Measurements from ENCODE around the gene HTT-AS. TPM values are rescaled to one million over a fixed set of nuclear protein-coding genes. Genes with fewer than 3 reads are reported as not detected.

Gene HTT-AS
- total and polyA plus RNA-seq, 10 donors = not detected

DNA sequence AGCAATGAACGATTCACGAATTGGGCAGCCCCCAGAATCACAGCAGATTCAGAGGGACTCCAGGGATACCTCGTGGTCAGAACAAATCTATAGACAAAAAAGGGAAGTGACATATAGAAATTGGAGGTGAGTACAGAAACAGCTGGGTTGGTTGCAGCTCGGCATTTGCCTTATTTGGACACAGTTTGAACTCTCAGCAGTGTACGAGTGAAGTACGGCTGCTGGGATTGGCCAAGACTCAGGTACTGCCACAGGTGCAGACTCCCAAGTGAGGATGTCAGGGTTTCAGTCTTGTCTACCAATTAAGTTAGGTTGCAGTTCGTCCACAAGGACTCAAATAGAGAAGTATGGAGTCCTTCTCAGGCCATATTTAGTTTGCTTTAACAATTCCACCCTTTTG is 28.2 kb downstream of the HTT-AS start:
- 48 to 65% (median 58%) methylated on average over 7 of the region's 7 CpGs for WGBS, 5 donors
- intact Hi-C loops (cut with DNase I; ENCODE audit: low total_unique reads) = no loop called here
- Histone ChIP-seq H3K4me3 (peak overlapping the region in 1 of 8 donors; percentile 28), H3K27ac (peak overlapping the region in 7 of 8 donors; percentile 27 to 86 (median 78)), H3K27me3 (replicated peaks in 1 of 7) (no peaks in the 10 kb centered on the region), H3K36me3 (no peaks in the 10 kb centered on the region), H3K4me1 (peaks cover 26 to 73% (median 52%) of the 10 kb centered on the region in 6 donors), H3K9me3 (no peaks in the 10 kb centered on the region)
- DNase-seq = peak; percentile 53
- TF ChIP-seq, protein P1, sequence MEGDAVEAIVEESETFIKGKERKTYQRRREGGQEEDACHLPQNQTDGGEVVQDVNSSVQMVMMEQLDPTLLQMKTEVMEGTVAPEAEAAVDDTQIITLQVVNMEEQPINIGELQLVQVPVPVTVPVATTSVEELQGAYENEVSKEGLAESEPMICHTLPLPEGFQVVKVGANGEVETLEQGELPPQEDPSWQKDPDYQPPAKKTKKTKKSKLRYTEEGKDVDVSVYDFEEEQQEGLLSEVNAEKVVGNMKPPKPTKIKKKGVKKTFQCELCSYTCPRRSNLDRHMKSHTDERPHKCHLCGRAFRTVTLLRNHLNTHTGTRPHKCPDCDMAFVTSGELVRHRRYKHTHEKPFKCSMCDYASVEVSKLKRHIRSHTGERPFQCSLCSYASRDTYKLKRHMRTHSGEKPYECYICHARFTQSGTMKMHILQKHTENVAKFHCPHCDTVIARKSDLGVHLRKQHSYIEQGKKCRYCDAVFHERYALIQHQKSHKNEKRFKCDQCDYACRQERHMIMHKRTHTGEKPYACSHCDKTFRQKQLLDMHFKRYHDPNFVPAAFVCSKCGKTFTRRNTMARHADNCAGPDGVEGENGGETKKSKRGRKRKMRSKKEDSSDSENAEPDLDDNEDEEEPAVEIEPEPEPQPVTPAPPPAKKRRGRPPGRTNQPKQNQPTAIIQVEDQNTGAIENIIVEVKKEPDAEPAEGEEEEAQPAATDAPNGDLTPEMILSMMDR (IDR thresholded peaks at IDR 0.05 in 8 of 11, conservative IDR thresholded peaks at IDR 0.05 in 3 of 11) = no peak
- TF ChIP-seq POLR2A (IDR thresholded peaks at IDR 0.05) (no peak), POLR2AphosphoS5 (IDR thresholded peaks at IDR 0.05) (no peak)

DNA sequence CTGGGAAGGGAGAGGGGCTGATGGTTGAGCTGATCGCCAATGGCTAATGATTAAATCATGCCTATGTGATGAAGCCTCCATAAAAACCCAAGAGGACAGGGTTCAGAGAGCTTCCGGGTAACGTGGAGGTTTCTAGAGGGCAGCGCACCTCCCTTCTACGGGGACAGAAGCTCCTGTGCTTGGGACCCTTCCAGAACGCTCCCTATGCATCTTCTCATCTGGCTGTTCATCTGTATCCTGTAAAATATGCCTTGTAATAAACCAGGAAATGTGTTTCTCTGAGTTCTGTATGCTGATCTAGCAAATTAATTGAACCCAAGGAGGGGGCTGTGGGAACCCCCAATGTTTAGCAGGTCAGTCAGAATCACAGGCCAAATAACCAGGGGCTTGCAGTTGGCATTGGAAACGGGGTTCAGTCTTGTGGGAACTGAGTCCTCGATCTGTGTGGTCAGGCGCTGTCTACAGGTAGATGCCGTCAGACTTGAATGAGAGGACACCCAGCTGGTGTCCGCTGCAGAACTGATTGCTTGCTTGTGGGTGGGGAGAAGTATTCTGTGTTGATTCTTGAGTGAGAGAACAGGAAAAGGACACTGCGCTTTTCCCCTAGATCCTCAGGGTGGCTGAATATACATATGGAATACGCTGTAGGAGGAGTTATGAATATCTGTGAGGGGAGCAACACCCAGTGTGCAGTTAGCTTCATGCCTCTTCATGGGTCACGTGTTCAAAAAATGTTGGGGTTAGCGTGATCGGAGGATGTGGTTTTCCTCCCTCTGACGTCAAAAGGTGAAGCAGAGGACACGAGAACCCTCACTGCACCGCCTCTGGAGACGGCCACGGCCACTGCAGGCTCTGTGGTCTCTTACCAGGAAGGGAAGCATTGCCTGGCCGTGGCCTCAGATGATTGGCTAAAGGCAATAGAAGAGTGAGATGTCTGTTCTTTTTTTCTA is 29.2 kb downstream of the HTT-AS start:
- Histone ChIP-seq H3K36me3 (no peaks in the 10 kb centered on the region), H3K27ac (peak overlapping the region in 7 of 8 donors; percentile 26 to 86 (median 65)), H3K27me3 (replicated peaks in 1 of 7) (no peaks in the 10 kb centered on the region), H3K9me3 (no peaks in the 10 kb centered on the region), H3K4me3 (peak overlapping the region in 1 of 8 donors; percentile 28), H3K4me1 (peaks cover 28 to 83% (median 63%) of the 10 kb centered on the region in 6 donors)
- DNase-seq = peak; percentile 94
- TF ChIP-seq POLR2AphosphoS5 (IDR thresholded peaks at IDR 0.05) (peak in 2 of 3 donors; percentile 64 to 84), POLR2A (IDR thresholded peaks at IDR 0.05) (no peak)
- TF ChIP-seq, protein P1 (IDR thresholded peaks at IDR 0.05 in 8 of 11, conservative IDR thresholded peaks at IDR 0.05 in 3 of 11) = peak in 7 of 11 experiments; percentile 13 to 62 (median 51)
- WGBS, 5 donors = 52 to 62% (median 59%) methylated on average over 22 of the region's 22 CpGs
- intact Hi-C loops (cut with DNase I; ENCODE audit: low total_unique reads) = no loop called here

DNA sequence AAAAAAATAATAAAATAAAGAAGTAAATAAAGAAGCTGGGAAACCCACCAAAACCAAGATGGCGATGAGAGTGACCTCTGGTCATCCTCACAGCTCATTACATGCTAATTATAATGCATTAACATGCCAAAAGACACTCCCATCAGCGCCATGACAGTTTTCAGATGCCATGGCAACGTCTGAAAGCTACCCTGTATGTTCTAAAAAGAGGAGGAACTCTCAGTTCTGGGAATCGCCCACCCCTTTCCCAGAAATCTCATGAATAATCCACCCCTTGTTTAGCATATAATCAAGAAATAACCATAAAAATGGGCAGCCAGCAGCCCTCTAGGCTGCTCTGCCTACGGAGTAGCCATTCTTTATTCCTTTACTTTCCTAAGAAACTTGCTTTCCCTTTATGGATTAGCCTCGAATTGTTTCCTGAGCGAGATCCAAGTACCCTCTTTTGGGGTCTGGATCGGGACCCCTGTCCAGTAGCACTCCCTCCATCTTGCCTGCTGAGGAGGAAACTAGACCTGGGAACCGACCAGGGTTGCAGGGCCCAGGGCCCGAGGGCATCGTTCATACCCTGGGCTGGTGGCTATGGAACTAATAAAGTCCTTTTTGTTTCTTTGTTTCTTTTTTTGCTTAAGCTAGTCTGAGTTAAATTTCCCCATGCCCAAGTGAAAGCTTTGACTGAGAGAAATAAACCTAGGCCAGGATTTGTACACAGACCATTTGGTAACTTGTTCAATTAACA is 30.9 kb downstream of the HTT-AS start:
- no peaks in the 10 kb centered on the region for H3K9me3 ChIP-seq
- TF ChIP-seq POLR2A (IDR thresholded peaks at IDR 0.05) (no peak), POLR2AphosphoS5 (IDR thresholded peaks at IDR 0.05) (no peak)
- TF ChIP-seq, protein P1 (IDR thresholded peaks at IDR 0.05 in 8 of 11, conservative IDR thresholded peaks at IDR 0.05 in 3 of 11) = no peak
- no peak overlapping the region for H3K27ac ChIP-seq
- peaks cover 29 to 100% (median 68%) of the 10 kb centered on the region in 6 donors for H3K4me1 ChIP-seq
- H3K36me3 ChIP-seq = no peaks in the 10 kb centered on the region
- DNase-seq = peak; percentile 52
- intact Hi-C loops (cut with DNase I; ENCODE audit: low total_unique reads) = no loop called here
- no peaks in the 10 kb centered on the region for H3K27me3 ChIP-seq (replicated peaks in 1 of 7)
- 88 to 95% (median 92%) methylated on average over 11 of the region's 11 CpGs for WGBS, 5 donors
- no peak overlapping the region for H3K4me3 ChIP-seq
